ENCODE data around the gene ANGPTL7.

DNA sequence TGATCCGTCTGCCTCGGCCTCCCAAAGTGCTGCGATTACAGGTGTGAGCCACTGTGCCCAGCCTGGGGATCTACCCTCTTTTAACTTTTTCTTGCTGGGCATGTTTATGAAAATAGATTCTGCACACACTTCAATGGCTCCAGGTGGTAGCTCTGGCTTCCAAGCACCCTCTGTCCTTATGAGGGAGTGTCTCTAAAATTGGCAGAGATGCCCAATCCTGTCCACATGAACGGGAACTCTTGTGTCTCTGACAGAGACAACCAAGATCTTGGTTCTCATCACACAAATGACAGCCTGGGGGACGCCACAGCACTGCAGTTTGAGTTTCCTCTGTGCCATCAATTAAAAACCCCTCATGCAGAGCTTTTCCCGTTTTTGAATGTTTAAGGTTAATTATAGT is 43.4 kb upstream of the ANGPTL7 start:
- TF ChIP-seq, protein P1, sequence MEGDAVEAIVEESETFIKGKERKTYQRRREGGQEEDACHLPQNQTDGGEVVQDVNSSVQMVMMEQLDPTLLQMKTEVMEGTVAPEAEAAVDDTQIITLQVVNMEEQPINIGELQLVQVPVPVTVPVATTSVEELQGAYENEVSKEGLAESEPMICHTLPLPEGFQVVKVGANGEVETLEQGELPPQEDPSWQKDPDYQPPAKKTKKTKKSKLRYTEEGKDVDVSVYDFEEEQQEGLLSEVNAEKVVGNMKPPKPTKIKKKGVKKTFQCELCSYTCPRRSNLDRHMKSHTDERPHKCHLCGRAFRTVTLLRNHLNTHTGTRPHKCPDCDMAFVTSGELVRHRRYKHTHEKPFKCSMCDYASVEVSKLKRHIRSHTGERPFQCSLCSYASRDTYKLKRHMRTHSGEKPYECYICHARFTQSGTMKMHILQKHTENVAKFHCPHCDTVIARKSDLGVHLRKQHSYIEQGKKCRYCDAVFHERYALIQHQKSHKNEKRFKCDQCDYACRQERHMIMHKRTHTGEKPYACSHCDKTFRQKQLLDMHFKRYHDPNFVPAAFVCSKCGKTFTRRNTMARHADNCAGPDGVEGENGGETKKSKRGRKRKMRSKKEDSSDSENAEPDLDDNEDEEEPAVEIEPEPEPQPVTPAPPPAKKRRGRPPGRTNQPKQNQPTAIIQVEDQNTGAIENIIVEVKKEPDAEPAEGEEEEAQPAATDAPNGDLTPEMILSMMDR (IDR thresholded peaks at IDR 0.05): no peak
- TF ChIP-seq POLR2A (IDR thresholded peaks at IDR 0.05): no peak

All from Peyer's patch (tissue), 4 donors.